HG02981 (cell line): ENCODE results near the gene SLC25A5.
"Not testable (repeated sequence)": the region's sequence is repeated elsewhere in the genome, so short reads cannot be mapped to it uniquely, and the experiment has no call there.

Experiments used
- ATAC-seq: cut with Tn5 transposase; IDR thresholded peaks from one replicate; pipeline ENCODE4 v1.9.1; 2021; ENCODE audit warnings: mild to moderate bottlenecking, moderate library complexity; ENCODE audit not compliant: unreplicated experiment

SLC25A5 gene

GRCh38 chrX:119475389-119476101, 7.3 kb downstream of the SLC25A5 start:
- ATAC-seq, result no peak

- no peak for ATAC-seq
These were observed 9.6 kb downstream of the SLC25A5 start for GRCh38 chrX:119477812-119478232.

GRCh38 chrX:119478504-119478903, 10.3 kb downstream of the SLC25A5 start:
- no peak for ATAC-seq

DNA sequence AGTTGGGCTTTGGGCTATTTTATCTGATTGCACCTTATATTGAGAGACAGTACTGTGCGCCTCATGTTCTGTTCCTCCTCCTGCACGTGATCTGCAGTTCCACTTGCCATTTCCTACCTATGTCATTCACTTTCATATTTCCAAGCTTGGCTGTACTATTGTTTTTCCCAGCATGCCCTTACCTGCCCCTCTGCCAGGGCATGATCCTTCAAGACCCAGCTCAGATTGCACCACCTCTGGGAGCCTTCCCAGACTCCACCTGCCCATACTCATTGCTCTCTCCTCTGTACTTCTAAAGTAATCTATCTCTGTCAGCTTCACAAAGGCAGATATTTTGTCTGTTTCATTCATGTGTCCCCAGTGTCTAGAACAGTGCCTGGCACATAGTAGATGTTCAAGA, 11.6 kb downstream of the SLC25A5 start:
- ATAC-seq, result no peak

DNA sequence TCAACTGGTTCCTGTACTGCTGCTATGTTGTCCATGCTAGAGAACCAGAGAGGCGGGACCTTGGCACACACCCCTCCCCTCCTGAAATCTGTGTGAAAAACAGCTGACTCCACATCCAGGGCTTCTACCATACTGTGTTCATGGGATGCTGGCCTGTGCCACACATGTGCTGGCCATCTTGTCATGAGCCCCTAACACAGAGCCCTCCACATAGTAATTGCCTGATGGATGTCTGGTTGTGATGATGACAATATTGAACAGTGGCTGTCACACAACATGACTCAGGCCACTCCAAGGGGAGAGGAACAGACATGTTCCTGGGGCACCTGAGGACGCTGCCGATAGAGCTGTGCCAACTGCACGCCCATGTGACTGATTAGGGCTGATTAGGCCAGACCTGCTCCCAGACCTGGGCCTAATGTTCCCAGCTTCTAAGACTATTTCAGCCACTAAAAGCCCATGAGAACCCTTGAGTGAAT, 13.1 kb downstream of the SLC25A5 start:
- ATAC-seq, result no peak

GRCh38 chrX:119482041-119482440, 13.8 kb downstream of the SLC25A5 start:
- no peak for ATAC-seq

GRCh38 chrX:119482481-119483480, 14.5 kb downstream of the SLC25A5 start:
- ATAC-seq, result peak; percentile 86

- no peak for ATAC-seq
These were observed 18.5 kb downstream of the SLC25A5 start for GRCh38 chrX:119486745-119487144.

GRCh38 chrX:119487766-119488165, 19.5 kb downstream of the SLC25A5 start:
- not testable (repeated sequence) for ATAC-seq

- no peak for ATAC-seq
These were observed 20.5 kb downstream of the SLC25A5 start for GRCh38 chrX:119488749-119489148.

DNA sequence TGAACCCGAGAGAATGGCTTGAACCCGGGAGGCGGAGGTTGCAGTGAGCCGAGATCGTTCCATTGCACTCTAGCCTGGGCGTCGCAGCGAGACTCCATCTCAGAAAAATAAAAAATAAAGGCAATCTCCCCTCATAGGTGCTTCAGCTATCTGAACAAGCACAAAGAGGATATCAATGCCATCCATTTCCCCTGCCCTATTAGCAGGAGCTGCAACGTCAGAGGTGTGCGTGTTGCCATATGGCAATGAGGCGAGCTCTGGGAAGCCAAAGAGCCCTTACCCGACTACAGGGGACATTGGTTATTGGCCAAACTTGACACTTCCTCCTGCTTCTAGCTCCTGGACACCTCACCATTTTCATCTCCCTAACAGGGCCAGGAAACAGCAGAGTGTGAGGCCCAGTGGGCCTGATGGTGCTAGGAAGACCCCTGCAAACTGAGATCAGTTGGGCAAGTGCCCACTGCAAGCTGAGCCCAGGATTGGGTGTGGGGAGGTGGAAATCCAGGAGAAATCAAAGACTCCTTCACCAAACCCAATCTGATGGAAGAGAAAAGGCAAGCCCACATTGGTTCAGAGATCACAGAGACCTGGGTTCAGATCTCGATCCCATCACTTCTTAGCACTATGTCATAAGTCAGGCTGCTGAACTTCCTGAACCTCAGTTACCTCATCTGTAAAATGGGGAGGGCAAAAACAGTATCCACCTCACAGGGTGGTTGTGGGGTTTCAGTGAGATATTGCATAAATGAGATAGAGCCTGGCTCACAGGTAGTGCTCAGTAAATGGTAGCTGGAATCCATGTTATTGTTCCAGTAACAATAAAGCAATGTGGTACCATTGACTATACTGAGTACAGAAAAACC, 21.2 kb downstream of the SLC25A5 start:
- ATAC-seq, result no peak

- ATAC-seq, result no peak
These were observed 24.2 kb downstream of the SLC25A5 start for GRCh38 chrX:119492463-119492862.

- ATAC-seq, result not testable (repeated sequence)
These were observed 25.7 kb downstream of the SLC25A5 start for GRCh38 chrX:119493851-119494495.

DNA sequence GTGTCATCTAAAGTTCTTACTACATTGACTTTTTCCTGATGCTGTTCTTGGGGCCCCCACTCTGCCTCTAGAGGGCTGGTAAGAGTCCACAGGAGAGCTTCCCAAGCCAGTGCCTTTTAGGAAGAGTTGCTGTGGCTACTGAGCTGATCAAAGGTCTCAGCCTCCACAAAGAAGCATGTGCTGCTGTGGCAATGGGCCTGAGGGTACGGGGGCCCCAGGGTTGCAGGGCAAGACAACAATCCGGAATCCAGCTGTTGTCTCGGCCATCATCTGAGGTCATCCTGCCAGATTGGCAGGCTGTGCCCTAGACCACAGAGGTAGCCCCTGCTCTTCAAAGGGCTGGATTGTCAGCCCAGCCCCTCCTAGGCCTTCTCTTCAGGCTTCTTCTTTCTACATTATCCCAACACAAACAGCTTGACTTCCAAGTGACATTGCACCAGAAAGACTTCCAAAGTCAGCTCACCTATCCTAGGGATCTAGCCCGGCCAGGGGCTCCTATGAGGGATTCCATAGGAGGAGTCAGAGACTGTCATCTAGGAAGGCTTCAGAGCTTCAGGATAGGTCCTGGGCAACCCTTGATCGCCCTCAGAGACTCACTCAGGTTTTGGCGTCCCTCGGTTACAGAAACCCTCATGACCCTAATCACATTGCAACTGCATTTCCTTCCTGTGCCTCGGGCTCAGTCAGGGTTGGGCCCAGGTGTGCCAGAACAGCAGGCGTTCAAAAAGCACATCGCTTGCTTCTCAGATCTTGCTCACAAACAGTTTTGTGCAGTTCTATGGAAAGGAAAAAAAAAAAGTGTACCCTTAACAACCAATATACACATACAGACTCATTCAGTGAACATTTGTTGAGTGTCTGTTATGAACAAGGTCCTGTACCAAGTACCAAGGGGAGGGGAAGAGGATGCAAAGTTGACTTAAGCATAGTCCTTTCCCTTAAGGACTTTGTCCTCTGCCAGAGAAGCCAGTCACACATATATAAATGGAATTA, 27.8 kb downstream of the SLC25A5 start:
- no peak for ATAC-seq

- ATAC-seq, result no peak
These were observed 28.9 kb downstream of the SLC25A5 start for GRCh38 chrX:119497185-119497584.

GRCh38 chrX:119500061-119500800, 32.0 kb downstream of the SLC25A5 start:
- ATAC-seq, result no peak

DNA sequence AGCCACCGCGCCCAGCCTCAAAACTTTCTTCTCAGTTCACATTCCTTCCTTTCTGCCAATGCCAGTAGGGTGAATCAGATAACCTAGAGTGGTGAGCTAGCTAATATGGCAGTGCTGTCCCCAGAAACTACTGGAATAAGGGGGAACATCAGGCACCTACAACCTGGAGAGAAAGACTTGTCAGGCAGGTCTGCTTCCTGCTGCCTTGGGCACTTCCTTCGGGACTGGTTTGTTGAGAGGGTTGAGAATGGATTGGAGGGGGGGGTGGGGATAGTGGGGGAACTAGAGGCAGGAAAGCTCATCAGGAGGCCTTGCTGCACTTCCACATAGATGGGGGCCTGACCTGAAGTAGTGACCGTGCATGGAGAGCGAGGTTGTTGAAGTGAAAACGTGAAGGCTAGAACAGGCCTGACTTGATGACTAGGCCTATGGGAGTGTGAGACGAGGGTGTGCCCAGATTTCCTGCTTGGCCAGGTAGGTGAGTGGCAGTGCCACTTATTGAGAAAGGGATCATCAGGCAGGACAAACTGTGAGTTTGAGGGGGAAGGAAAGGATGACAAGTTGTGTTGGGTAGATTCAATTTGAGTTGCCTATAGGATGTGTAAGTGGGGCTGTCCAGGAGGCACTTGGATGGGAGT, 33.4 kb downstream of the SLC25A5 start:
- no peak for ATAC-seq
